HL-60/S4 treated with retinoic acid at 250 ng/mL for 4 days and 3 days (cell line): Measurements from ENCODE around the gene RICTOR.

Experiments used
- in situ Hi-C: fragments of 300-500 bp; cut with MboI; formaldehyde crosslinking; loops from 2 replicates; pipeline ENCODE4 v1.7.0; 2022; ENCODE audit warnings: low sequenced_read_pairs

Gene RICTOR

DNA sequence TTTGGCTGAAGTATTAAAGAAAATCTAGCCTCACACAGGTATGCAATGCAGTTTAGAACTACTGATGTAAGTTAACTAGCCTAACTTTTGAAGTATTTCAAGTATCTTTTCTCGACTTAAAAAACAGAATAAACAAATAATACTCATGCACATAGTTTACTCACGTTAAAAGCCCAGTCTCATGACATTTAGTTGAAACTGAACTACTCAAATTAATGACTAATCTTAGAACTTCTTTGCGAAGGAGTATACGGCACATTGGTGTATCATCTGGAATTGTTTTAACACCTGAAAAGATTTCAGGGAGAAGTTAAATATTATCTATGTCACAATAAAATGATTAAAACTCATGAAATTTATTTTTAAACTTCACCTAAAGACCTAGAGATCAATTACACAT, 129.9 kb downstream of the RICTOR start:
- in situ Hi-C loops, result no loop called here

DNA sequence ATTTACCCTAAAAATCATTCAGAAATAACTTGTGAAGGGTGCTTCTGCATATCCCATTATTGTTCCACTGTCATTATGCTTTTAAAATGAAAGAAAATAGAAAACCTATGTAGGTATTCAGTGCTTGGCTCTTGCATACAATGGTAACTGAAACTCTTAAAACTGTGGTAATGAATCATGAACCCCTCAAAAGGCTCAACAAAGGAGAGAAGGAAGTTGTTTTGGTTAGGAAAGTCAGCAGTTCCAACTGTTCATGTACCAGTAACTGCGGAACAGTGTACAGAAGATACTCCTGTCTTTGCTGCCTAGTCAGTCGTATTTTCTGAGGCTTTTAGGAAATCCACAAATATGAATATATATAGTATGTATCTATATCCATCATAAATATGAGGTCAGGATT, 132.3 kb downstream of the RICTOR start:
- in situ Hi-C loops, result no loop called here

DNA sequence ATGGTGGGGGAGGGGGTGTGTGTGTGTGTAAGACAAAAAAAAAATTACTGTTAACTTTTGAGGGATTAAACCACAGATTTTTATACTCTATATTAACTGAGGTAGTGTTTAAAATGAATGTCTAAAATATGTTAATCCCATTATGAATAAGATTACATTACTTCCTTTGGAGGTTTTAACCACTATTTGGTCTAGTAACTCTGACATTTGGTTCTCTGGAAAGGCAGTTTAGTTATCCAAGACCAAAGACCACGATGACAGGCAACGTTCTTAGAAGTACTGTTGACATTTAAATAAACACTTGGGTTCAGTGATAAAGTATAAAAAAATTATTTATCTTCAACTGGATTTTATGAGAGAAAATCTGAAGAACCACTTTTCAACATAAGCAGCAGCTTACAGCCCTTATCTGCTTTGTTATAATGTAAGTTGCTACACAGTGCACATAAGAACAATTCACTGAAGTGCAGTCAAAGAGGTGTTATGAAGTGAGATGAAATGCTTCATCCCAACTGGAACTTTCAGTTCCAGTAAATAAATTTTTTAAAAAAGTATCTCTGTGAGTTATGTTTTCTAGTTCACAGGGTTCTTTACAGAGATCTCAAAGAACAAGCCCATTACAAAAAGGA, 133.9 kb downstream of the RICTOR start:
- in situ Hi-C loops, result no loop called here

GRCh38 chr5:38938973-38939372, 135.2 kb downstream of the RICTOR start:
- in situ Hi-C loops, result no loop called here

DNA sequence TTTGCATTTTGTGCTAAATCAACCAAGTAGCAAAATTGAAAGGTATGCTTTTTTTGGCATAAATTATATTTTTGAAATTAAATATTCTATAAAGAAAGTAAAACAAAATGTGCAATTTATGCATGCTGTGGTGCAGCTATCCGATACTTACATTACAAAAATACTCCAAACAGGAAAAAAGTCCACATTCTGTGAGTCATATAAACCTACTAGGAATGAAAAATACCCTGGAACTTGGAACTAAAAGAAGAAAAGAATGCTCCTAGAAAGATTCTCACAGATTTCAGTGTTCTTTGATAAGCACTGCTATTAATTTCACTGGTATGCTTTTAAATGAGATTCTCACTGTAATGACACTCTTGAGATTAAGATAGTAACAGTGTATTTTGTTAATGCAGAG, 135.8 kb downstream of the RICTOR start:
- in situ Hi-C loops, result no loop called here

GRCh38 chr5:38936269-38936668, 137.9 kb downstream of the RICTOR start:
- in situ Hi-C loops, result no loop called here

DNA sequence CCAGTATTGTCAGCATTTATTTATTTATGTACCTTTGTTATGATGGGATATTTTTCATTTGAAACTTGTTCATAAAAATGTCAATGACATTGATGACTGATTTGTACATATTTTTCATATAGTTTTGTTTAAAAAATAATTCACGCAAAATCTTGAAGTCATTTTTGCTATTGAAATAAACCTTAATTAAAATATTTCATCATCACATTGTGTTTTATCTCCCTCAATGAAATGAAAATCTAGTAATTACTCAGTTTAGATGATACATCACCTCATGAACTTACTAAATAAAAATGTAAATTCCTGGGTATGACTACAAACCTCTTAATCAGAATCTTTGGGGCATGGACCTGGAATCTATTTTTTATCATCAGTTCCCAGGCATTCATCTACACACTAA, 138.8 kb downstream of the RICTOR start:
- in situ Hi-C loops, result no loop called here

- in situ Hi-C loops, result no loop called here
These were observed 141.3 kb downstream of the RICTOR start for GRCh38 chr5:38932854-38933408.

- in situ Hi-C loops, result no loop called here
These were observed 142.5 kb downstream of the RICTOR start for GRCh38 chr5:38931731-38932130.

DNA sequence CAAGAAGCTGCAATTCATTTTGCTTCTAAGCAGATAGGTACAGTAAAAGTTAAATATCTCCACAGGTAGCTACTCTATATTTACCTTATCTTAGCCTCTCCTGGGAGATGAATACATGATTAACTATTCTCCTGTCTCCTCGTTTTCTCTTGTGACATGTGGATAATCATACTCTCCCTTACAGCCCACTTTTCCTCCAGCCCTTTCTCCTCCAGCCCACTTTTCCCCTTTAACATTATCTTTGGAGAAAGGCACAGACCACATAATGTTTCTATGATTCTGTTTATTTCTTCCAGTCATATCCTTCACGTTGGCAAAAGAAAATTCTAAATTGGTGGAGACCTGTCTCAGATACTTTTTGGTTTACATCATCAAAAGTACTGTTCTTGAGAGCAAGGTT, 144.4 kb downstream of the RICTOR start:
- in situ Hi-C loops, result no loop called here

- in situ Hi-C loops, result no loop called here
These were observed 146.7 kb downstream of the RICTOR start for GRCh38 chr5:38927470-38927869.

DNA sequence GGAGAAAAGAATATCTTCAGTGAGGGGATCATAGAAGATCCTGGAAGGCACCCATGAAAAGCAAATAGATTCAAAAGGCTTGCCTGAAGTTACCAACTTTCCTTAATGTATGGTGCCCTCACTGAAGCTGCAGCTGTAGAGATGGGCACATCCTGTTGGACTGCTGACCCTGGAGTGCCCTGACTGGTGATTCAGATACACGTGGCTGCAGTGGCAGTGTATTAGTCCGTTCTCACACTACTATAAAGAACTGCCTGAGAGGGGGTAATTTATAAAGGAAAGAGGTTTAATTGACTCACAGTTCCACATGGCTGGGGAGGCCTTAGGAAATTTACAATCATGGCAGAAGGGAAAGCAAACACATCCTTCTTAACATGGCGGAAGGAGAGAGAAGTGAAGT, 148.1 kb downstream of the RICTOR start:
- in situ Hi-C loops, result no loop called here

DNA sequence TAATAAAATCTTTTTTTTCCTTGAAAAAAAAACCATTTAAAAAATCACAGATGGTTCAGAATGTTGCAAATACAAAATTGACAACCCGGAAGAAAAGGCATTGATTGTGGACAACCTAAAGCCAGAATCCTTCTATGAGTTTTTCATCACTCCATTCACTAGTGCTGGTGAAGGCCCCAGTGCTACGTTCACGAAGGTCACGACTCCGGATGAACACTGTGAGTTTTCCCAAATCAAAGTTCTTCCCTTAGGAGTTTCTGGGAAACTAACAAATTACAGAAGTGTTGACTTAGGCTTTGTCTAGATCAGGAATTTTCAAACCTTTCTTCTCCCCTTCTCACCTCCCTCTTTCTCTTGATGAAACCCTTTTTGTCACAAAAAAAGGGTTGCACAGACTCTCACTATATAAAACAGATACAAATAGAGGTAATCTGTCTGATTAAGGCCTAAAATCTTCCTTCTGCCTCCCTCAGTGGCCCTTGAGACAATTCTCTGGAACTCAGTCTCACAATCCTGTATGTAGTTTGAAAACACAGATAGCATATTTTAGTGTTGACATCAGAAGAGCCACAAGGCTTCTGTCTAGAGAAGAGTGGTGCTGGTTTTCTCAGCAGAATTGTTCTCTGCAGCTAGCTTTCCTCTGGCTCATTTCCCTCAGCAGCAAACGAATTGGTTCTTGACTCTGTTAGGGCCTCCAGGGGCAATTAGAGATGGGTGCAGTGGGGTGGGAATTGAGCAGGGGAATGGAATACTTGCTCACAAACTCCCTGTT, 148.9 kb downstream of the RICTOR start:
- in situ Hi-C loops, result no loop called here

GRCh38 chr5:38923661-38924451, 150.3 kb downstream of the RICTOR start:
- in situ Hi-C loops, result no loop called here

DNA sequence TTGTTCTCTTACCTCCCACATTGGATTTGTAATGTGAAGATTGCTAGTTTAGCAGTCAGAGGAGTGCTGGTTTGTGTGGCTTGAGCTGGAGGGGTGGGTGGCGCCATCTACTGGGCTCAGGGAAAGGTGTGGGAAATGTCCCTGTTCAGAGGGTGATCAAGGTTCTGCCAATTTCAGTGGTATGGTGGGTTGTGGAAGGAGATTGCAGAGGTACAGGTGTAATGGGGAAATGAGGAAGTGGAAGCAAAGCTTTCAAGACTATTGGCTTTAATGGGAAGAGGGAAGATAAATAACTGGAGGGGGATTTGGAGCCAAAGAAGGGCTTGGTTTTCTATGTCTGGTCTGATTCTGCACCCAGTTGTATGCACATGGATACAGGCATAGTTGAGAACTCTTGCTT, 152.0 kb downstream of the RICTOR start:
- in situ Hi-C loops, result no loop called here

- in situ Hi-C loops, result no loop called here
These were observed 153.0 kb downstream of the RICTOR start for GRCh38 chr5:38921174-38921573.

GRCh38 chr5:38916802-38917201, 157.4 kb downstream of the RICTOR start:
- in situ Hi-C loops, result no loop called here

GRCh38 chr5:38913714-38914113, 160.5 kb downstream of the RICTOR start:
- in situ Hi-C loops, result no loop called here

- in situ Hi-C loops, result no loop called here
These were observed 162.3 kb downstream of the RICTOR start for GRCh38 chr5:38911933-38912332.

- in situ Hi-C loops, result no loop called here
These were observed 167.7 kb downstream of the RICTOR start for GRCh38 chr5:38906503-38906902.

- in situ Hi-C loops, result no loop called here
These were observed 168.7 kb downstream of the RICTOR start for GRCh38 chr5:38905516-38905915.

DNA sequence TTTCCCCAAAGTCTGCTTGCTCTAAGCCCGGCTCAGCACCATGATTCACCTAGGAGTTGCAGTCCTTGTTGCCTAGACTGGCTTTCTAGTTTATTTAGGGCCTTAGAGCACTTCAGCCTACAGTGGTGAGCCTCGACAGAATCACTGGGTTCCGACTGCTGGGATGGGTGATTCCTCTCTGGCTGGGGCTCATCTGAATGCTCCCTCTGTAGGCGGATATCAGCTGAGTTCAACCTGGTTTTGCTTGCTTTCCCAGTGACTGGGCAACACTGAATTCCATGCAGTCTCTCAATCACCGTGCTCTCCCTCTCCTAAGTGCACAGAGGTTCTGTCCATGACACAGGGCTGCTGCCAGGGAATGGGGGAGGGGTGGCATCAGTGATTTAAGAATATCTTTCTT, 174.3 kb downstream of the RICTOR start:
- in situ Hi-C loops, result no loop called here
